Bronchial epithelial cell (primary cell): ENCODE measurements around the gene DDX39B. TPM values are rescaled to one million over a fixed set of nuclear protein-coding genes. Genes with fewer than 3 reads are reported as not detected.
"Not testable (repeated sequence)": the region's sequence is repeated elsewhere in the genome, so short reads cannot be mapped to it uniquely, and the experiment has no call there.

Source experiments
- DNase-seq: peaks from one replicate; pipeline ENCODE4 v3.0.0-alpha.2; 2010; ENCODE audit warnings: low read depth
- FAIRE-seq: peaks from 2 replicates; lab custom pipeline; 2011; peaks lifted over from hg19 to GRCh38; lab: Jason Lieb, UNC
- H3K27me3 ChIP-seq: 2 replicates; pipeline ENCODE4 v1.5.1; 2011; ENCODE audit warnings: low read length; ENCODE audit not compliant: control insufficient read depth, insufficient read depth
- H3K36me3 ChIP-seq: 2 replicates; pipeline ENCODE4 v1.5.1; 2011; ENCODE audit warnings: low read length; ENCODE audit not compliant: control insufficient read depth, insufficient read depth
- H3K4me3 ChIP-seq: 2 replicates; pipeline ENCODE4 v1.5.1; 2011; ENCODE audit warnings: mild to moderate bottlenecking, low read depth, low read length, control low read depth
- total RNA-seq: library from RNA; depleted of rRNA; stranded (reverse); fragments of >200 nt; gene quantifications from 2 replicates; pipeline ENCODE4 v1.2.1, GENCODE V29; 2014
- TF ChIP-seq, protein P1 (sequence below): IDR thresholded peaks from 2 replicates; pipeline ENCODE4 v1.5.1; 2011; ENCODE audit warnings: mild to moderate bottlenecking, moderate library complexity, low read length, control low read depth, inconsistent platforms; ENCODE audit not compliant: insufficient read depth, severe bottlenecking

Gene DDX39B
- 335 and 385 TPM in 2 replicates for total RNA-seq

GRCh38 chr6:31541658-31542521 lies at the start of gene DDX39B:
DDX39B (minus strand) TSS chr6:31542003; CDS start chr6:31540532, 1,471 bp downstream.
- TF ChIP-seq, protein P1, sequence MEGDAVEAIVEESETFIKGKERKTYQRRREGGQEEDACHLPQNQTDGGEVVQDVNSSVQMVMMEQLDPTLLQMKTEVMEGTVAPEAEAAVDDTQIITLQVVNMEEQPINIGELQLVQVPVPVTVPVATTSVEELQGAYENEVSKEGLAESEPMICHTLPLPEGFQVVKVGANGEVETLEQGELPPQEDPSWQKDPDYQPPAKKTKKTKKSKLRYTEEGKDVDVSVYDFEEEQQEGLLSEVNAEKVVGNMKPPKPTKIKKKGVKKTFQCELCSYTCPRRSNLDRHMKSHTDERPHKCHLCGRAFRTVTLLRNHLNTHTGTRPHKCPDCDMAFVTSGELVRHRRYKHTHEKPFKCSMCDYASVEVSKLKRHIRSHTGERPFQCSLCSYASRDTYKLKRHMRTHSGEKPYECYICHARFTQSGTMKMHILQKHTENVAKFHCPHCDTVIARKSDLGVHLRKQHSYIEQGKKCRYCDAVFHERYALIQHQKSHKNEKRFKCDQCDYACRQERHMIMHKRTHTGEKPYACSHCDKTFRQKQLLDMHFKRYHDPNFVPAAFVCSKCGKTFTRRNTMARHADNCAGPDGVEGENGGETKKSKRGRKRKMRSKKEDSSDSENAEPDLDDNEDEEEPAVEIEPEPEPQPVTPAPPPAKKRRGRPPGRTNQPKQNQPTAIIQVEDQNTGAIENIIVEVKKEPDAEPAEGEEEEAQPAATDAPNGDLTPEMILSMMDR: no peak
- Histone ChIP-seq H3K36me3 (peaks cover 8% of the 10 kb centered on the region), H3K4me3 (peak within 1 kb of the TSS; percentile 56), H3K27me3 (no peaks in the 10 kb centered on the region)
- FAIRE-seq: no peak
- DNase-seq: peak; percentile 91

DNA sequence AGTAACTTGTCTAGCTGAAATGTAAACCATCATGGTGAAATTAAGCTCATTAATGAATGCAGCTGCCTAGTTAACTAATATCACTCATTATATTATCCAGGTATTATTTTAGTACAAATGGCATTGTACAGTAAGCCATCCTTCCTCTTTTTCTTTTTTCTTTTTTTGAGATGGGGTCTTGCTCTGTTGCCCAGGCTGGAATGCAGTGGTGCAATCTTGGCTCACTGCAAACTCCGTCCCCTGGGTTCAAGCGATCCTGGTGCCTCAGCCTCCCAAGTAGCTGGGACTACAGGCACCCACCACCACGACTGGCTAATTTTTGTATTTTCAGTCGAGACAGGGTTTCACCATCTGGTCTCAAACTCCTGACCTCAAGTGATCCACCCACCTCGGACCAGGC lies 48.9 kb upstream of the DDX39B start:
- not testable (repeated sequence) for H3K4me3 ChIP-seq, DNase-seq, H3K36me3 ChIP-seq, FAIRE-seq, H3K27me3 ChIP-seq

DNA sequence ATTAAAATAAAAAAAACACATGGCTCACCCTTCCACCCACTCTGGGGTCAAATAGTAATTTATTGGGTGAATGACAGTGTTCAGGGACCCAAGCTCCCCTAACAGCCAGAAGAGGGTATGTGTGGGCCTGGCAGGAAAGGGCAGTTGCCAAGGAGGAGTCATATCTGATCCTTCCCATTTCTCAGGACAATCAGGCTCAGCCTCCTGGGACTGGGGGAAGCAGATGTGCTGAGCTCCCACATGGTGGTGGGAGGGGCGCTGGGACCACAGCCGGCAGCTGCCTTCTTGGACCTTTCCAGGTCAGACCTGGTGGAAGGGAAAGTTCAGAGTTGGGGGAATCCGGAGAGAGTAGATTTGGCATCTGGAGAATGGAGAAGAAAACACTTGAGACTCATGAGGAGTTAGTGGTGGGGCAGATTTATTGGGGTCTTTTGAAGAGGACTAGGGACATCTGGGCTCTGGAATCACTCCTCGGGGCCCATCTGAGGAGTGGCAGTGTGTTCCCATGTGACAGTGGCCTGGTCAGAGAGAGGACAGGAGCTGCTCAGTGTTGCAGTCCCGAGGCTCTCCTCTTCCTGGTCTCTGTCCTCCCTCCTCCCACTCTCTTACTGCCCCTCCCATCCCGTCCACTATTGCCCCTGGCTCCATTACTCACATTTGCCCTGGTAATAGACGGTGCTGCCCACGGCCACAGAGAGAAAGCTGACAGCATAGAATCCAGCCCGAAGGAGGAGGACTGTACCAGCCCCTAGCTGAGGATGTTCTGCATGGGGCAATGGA lies 47.3 kb upstream of the DDX39B start:
- FAIRE-seq: no peak
- TF ChIP-seq, protein P1: no peak
- H3K36me3 ChIP-seq: no peaks in the 10 kb centered on the region
- DNase-seq: peak; percentile 8
- H3K27me3 ChIP-seq: no peaks in the 10 kb centered on the region
- no peak overlapping the region for H3K4me3 ChIP-seq

DNA sequence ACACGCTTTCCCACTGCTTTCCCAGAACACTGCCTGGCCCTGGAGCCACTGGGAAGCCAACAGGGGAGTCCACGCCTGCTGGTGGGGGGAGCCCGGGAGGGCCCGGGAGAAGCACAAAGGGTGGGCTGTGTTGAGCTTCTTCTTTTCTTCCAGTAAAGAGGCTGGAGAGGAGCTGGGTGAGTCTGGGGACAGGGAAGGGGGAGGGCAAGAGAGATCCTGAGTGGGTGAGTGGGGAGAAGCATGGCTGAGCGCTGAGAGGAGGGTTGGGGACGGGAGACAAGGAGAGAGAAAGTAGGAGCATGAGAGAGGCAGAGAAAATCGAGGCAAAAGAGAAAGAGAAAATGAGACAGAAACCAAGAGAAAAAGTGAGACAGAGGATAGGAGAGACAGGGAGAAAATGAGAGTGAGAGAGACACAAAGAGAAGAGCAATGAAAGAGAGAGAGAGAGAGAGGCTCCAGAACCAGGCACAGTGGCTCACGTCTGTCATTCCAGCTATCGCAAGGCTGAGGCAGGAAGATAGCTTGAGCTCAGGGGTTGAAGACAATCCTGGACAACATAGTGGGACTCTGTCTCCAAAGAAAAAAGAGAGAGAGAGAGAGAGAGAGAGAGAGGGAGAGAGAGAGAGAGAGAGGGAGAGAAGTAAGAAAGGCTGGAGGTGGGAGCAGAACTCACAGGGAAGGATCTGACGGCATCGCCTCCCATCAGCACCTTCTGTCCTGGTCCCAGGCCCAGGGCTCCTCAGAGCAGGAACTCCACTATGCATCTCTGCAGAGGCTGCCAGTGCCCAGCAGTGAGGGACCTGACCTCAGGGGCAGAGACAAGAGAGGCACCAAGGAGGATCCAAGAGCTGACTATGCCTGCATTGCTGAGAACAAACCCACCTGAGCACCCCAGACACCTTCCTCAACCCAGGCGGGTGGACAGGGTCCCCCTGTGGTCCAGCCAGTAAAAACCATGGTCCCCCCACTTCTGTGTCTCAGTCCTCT lies 46.3 kb upstream of the DDX39B start:
- Histone ChIP-seq H3K36me3 (no peaks in the 10 kb centered on the region), H3K27me3 (no peaks in the 10 kb centered on the region), H3K4me3 (no peak overlapping the region)
- no peak for DNase-seq
- TF ChIP-seq, protein P1: no peak
- no peak for FAIRE-seq

DNA sequence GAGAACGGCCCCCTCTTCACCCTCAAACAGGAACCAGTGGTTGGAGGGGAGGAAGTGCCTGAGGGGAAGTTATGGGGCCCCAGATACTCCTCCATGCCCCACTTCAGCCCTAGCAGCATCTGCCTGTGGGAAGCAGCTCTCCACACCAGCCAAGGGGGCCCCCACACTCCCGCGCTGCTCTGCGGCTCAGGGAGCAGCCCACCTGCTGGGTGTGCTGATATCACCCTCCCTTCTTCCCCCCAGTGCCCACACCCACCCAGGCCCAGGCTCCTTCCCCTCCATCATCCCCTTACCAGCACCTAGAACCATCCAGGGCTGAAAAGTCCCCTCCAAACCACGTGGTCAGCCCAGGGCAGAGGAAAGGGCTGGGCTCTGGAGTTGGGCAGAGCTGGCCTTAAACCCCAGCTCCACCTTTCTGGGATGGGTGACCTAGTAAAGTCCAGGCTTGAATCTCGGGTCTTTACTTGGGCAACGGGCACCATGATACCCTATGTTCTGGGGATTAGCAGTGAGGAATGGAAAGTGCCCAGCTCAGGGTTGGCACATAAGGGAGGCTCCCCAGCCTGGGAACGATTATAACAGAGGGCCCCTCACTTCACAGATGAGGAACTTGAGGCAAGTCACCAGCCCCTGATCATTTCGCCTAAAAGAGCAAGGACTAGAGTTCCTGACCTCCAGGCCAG lies 44.9 kb upstream of the DDX39B start:
- DNase-seq: no peak
- Histone ChIP-seq H3K36me3 (no peaks in the 10 kb centered on the region), H3K4me3 (no peak overlapping the region), H3K27me3 (no peaks in the 10 kb centered on the region)
- no peak for FAIRE-seq
- TF ChIP-seq, protein P1: no peak
